CD4-positive, alpha-beta T cell treated with Interleukin-10 for 1 hour (primary cell): ENCODE data around the gene LRP1.

Source experiments
- DNase-seq: peaks from one replicate; pipeline ENCODE4 v3.0.0-alpha.2; 2020

LRP1 gene

GRCh38 chr12:57127726-57128518 is at the start of gene LRP1:
Gene LRP1 (plus strand): TSS chr12:57128483. CDS start chr12:57128965, 482 bp downstream.
- DNase-seq, result peak; percentile 83

GRCh38 chr12:57078519-57079404 is 49.5 kb upstream of the LRP1 start, which contains the start of gene NEMP1:
Gene NEMP1 (minus strand): TSS chr12:57078791. CDS start chr12:57078745, 46 bp downstream.
- DNase-seq, result peak; percentile 99

GRCh38 chr12:57079821-57080220 is 48.5 kb upstream of the LRP1 start:
- no peak for DNase-seq

GRCh38 chr12:57080855-57081254 is 47.4 kb upstream of the LRP1 start:
- DNase-seq, result no peak

- DNase-seq, result no peak
Observed at GRCh38 chr12:57085999-57086492, 42.2 kb upstream of the LRP1 start.

- DNase-seq, result peak; percentile 58
Observed at GRCh38 chr12:57086493-57087009, 41.7 kb upstream of the LRP1 start.

GRCh38 chr12:57087010-57087690 is 41.1 kb upstream of the LRP1 start:
- DNase-seq, result peak; percentile 92

- peak; percentile 80 for DNase-seq
Observed at GRCh38 chr12:57087691-57088353, 40.5 kb upstream of the LRP1 start.

GRCh38 chr12:57088354-57089270 is 39.7 kb upstream of the LRP1 start, which contains the start of gene NAB2:
Gene NAB2 (plus strand): TSS chr12:57089114. CDS start chr12:57089272, 158 bp downstream.
- DNase-seq, result peak; percentile 95

- DNase-seq, result peak; percentile 46
Observed at GRCh38 chr12:57089271-57090245, 38.7 kb upstream of the LRP1 start.

GRCh38 chr12:57090490-57090889 is 37.8 kb upstream of the LRP1 start:
- DNase-seq, result no peak

- no peak for DNase-seq
Observed at GRCh38 chr12:57090924-57091637, 37.2 kb upstream of the LRP1 start.

- no peak for DNase-seq
Observed at GRCh38 chr12:57091638-57092528, 36.4 kb upstream of the LRP1 start.

GRCh38 chr12:57092529-57092862 is 35.8 kb upstream of the LRP1 start:
- DNase-seq, result no peak

GRCh38 chr12:57092876-57093414 is 35.3 kb upstream of the LRP1 start:
- DNase-seq, result no peak

- DNase-seq, result peak; percentile 66
Observed at GRCh38 chr12:57093415-57094207, 34.7 kb upstream of the LRP1 start.
